ENCODE data around the gene DNMT3B.
"Not testable (repeated sequence)": the region's sequence is repeated elsewhere in the genome, so short reads cannot be mapped to it uniquely, and the experiment has no call there.

The DNMT3B gene

GRCh38 chr20:32763202-32764004 is 1.2 kb downstream of the DNMT3B start:
- no peak for DNase-seq

GRCh38 chr20:32764005-32764960 is 2.1 kb downstream of the DNMT3B start:
- no peak for DNase-seq

DNA sequence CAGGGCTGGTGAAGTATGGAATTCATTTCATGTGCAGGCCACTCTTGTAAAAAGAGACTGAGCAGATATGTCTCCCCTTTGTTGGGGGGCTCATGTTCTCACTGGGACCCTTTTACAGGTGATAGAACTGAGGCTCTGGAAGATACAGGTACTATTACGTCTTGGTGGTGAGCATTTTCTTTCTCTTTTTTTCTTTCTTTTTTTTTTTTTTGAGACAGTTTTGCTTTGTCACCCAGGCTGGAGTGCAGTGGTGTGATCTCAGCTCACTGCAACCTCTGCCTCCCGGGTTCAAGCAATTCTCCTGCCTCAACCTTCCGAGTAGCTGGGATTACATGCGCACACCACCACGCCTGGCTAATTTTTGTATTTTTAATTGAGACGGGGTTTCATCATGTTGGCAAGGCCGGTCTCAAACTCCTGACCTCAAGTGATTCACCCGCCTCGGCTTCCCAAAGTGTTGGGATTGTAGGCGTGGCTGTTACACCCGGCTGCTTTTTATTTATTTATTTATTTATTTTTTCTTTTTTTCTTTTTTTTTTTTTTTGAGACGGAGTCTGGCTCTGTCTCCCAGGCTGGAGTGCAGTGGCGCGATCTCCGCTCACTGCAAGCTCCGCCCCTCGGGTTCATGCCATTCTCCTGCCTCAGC is 3.2 kb downstream of the DNMT3B start:
- not testable (repeated sequence) for DNase-seq

GRCh38 chr20:32767418-32768198 is 5.4 kb downstream of the DNMT3B start:
- DNase-seq: no peak

GRCh38 chr20:32772046-32772445 is 9.9 kb downstream of the DNMT3B start:
- no peak for DNase-seq

GRCh38 chr20:32773223-32773622 is 11.0 kb downstream of the DNMT3B start:
- DNase-seq: no peak

- no peak for DNase-seq
Observed at GRCh38 chr20:32773855-32774254, 11.7 kb downstream of the DNMT3B start.

DNA sequence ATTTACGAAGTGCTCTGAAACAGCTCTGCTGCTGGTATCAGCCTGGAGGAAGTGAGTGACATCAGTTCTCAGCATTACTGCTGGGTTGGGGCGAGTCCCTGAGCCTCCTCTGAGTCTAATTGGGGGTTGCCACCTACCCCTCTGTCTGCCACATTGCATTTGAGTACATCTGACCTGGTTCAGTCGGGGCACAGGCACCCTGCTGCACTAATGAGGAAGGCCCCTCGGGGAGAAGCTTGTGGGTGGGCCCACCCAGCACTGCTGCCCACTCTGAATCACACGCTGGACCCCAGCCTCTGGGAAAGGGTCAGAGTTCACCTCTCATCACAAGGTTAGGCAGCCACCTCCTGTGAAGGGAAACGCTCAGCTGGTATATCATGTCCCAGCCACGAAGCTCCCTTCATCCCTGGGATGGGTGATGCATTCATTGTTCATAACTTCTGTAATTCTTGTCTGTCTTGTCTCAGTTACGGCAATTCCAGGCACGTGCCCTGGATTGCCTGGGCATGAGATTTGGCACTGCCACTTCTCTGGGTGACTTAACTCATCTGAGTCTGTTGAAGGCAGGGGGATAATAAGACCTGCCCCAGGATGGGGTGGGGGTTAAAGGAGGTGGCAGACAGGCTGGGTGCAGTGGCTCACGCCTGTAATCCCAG is 13.3 kb downstream of the DNMT3B start:
- no peak for DNase-seq

DNA sequence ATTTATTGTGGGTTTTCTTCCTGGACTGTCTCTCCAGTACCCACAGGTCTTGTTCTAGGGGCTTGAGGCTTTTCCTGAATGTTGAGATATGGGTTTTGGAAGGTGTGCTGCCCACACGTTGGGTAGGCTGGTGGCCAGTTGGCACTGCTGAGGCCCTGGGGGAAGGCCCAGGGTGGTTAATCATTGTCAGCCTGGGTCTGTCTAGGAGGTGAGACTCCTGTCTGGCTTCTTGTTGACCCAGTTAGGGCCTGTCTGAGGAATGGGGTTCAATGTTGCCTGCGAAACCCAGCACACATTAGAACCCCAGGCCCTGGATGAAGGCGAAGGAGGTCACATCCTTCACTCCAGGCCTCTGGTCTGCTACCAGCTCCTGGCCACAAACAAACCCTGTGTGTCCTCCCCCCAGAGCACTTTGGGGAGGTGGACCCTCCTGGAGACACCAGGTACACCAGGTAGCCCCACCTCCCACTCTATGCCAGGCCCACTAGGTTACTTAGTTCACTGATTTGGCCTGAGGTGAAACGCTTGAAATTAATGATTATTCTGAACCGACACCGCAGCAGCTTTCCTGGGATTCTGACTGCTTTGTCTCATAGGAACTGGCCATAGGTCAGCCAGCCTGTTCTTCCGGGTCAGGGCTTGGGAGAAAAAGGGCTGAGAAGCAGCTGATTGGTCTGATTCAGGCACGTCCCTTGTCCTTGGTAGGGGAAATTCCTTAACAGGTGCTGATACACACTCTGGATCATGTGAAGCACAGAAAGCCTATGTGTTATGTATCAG is 15.2 kb downstream of the DNMT3B start:
- DNase-seq: no peak

GRCh38 chr20:32779500-32780211 is 17.5 kb downstream of the DNMT3B start:
- DNase-seq: no peak

DNA sequence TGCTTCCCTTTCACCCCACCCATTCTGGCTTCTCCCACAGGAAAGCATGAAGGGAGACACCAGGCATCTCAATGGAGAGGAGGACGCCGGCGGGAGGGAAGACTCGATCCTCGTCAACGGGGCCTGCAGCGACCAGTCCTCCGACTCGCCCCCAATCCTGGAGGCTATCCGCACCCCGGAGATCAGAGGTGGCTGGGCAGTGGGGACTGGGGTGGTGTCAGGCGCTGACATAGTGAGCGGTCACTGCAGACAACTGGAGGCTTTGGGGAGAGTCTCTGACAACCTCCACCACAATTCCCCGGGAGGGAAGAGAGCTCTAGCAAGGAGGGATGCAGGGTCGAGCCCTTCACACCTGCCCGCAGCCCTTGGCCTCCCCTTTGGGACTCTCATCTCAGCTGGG is 18.1 kb downstream of the DNMT3B start:
- DNase-seq: no peak

GRCh38 chr20:32780749-32781655 is 18.8 kb downstream of the DNMT3B start:
- no peak for DNase-seq

DNA sequence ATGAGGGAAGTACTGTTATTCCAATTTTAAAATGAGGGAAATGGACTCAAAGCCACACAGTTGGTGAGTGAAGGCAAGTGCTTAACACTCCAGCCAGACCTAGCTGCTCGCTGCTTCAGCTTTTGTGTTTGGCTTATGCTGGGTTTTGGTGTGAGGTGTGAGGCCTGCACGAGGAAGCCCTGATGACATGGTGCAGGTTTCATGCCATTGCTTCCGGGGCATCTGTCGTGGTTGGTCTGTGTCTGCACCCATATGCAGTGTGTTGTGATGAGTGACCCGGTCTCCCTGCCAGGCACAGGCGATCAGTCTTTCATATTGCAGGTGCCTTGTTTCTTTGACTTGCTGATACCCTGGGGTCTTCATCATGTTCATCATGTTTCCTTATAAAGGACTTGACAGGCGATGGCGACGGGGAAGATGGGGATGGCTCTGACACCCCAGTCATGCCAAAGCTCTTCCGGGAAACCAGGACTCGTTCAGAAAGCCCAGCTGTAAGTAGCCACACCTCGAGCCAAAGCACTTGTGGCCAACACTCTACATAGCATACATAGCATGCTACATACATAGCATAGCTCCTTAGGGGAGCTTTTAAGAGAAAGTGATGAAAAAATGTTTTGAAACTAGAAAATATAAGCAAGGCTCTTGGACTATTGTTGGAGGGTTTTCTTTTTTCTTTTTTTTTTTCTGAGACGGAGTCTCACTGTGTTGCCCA is 22.3 kb downstream of the DNMT3B start:
- DNase-seq: no peak

- DNase-seq: no peak
Observed at GRCh38 chr20:32786059-32786760, 24.0 kb downstream of the DNMT3B start.

DNA sequence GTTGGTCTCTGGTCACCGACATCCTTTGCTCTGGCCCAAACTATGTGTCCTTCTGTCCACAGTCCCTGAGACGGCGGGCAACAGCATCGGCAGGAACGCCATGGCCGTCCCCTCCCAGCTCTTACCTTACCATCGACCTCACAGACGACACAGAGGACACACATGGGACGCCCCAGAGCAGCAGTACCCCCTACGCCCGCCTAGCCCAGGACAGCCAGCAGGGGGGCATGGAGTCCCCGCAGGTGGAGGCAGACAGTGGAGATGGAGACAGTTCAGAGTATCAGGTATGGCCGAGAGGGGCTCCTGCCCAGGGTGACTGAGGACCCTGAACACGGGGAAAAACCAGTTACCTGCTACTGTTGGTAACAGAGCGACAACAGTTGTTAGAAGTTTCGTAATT is 25.0 kb downstream of the DNMT3B start:
- DNase-seq: no peak

DNA sequence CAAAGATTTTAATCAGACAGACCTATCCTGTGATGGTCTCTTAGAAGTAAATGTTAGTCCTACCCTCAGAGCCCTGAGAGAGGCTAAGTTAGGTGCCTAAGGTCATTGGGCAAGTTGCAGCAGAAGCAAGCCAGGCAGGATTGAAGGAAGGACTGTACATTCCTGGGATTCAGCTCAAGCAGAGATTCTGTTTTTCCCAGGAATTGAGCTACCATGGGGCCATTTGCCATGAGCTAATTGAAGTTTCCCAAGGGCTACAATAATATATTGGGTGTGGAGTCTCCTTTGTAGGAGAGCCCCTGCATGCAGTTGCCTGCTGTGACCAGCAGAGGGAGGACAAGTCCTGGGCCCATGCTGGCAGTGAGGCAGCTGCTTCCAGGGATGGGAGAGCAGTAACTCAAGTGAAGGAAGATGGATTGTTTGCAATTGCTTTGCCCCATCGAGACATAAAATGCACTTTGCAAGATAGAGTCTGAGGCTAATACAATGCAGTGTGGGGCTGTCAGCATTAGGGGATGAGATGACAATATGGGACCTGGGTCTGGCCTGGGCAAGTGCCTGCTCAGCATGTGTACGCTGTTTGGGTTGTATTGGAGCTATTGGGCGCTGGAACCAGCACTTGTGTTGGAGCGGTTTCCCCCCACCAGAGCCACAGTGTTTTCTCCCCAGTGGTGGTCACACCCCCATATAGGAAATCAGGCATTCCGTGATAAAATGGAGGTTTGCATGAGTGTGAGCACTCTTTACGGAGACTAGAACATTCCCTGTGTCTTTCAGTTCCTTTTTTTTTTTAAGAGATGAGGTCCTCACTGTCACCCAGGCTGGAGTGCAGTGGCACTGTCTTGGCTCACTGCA is 27.9 kb downstream of the DNMT3B start:
- peak; percentile 71 for DNase-seq

GRCh38 chr20:32790751-32791057 is 28.5 kb downstream of the DNMT3B start:
- no peak for DNase-seq
